Activated naive CD8-positive, alpha-beta T cell treated with anti-CD3 and anti-CD28 coated beads, Interleukin-2, amount 10 ng/mL, durations not matched to agents 7 days and 5 days (primary cell): ENCODE data around the gene RPUSD1. TPM values are rescaled to one million over a fixed set of nuclear protein-coding genes. Genes with fewer than 3 reads are reported as not detected.
"Not testable (repeated sequence)": the region's sequence is repeated elsewhere in the genome, so short reads cannot be mapped to it uniquely, and the experiment has no call there.

Experiments used
- ATAC-seq: fragments of 150-1000 bp; cut with Tn5 transposase; one replicate; pipeline ENCODE4 v1.10.0; 2021; ENCODE audit warnings: low read depth, moderate library complexity
- POLR2A ChIA-PET: fragments of 350-600 bp; sonication (Branson Sonifier 250); formaldehyde crosslinking; loops from one replicate; lab custom pipeline; 2021; ENCODE audit warnings: antibody characterized with exemption; lab: Charles Lee
- DNase-seq: peaks from one replicate; pipeline ENCODE4 v3.0.0; 2021
- H3K27ac Mint-ChIP-seq: one replicate; pipeline ENCODE4 v1.8.0; 2022; ENCODE audit warnings: mild to moderate bottlenecking, mixed read lengths
- H3K27me3 Mint-ChIP-seq: one replicate; pipeline ENCODE4 v1.8.0; 2022; ENCODE audit warnings: mild to moderate bottlenecking, moderate library complexity, mixed read lengths
- H3K36me3 Mint-ChIP-seq: one replicate; pipeline ENCODE4 v1.8.0; 2021; ENCODE audit warnings: mild to moderate bottlenecking, mixed read lengths
- H3K4me1 Mint-ChIP-seq: one replicate; pipeline ENCODE4 v1.8.0; 2021; ENCODE audit warnings: mixed read lengths
- H3K4me3 Mint-ChIP-seq: one replicate; pipeline ENCODE4 v1.8.0; 2022; ENCODE audit warnings: mild to moderate bottlenecking, moderate library complexity, mixed read lengths
- H3K9me3 Mint-ChIP-seq: one replicate; pipeline ENCODE4 v1.8.0; 2021; ENCODE audit warnings: mixed read lengths
- total RNA-seq, 2 experiments: library from RNA; stranded (reverse); gene quantifications; one replicate each; pipeline ENCODE4 v1.2.3, GENCODE V29; 2021

RPUSD1 gene
- total RNA-seq, 2 experiments from 2014 or later: 25.1 to 26.6 TPM

DNA sequence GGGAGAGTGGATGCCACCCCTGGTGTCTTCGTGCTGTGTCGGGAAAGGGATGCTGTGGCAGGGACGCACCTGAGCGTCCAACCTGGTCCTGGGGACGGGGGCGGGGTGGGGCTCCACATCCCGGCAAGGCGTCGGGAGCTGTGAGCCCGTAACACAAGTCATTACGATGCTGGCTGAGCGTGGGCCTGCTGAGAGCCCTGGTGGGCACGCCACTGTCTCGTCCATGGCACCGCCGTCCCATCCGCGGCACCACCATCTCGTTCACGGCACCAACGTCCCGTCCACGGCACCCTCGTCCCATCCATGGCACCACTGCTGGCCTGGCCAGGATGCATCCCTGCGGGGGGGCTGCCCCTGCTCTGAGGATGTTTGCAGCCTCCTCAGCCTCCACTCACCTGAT is 36.4 kb upstream of the RPUSD1 start:
- POLR2A ChIA-PET: no interaction called here
- Mint-ChIP-seq H3K27me3 (peaks cover 10% of the 10 kb centered on the region), H3K9me3 (no peaks in the 10 kb centered on the region), H3K4me3 (no peak overlapping the region), H3K4me1 (peaks cover 4% of the 10 kb centered on the region), H3K27ac (no peak overlapping the region), H3K36me3 (no peaks in the 10 kb centered on the region)
- ATAC-seq: no peak
- no peak for DNase-seq

DNA sequence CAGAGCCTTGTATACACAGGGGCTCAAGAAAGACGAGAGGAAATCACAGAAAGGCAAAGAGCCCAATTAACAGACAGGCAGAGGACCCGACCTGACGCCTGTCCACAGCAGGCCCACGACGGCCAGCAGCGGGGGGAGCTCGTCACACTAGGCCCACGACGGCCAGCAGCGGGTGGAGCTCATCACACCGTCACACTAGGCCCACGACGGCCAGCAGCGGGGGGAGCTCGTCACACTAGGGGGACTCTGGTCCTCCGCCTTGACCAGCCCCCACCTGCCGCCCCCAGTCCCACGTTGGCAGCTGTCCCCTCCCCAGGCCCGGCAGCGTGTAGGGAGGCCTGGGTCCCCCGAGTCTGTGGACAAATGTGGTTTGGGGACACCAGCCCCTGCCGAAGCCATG is 36.0 kb upstream of the RPUSD1 start:
- H3K27ac Mint-ChIP-seq: no peak overlapping the region
- DNase-seq: no peak
- no peak overlapping the region for H3K4me3 Mint-ChIP-seq
- no peaks in the 10 kb centered on the region for H3K9me3 Mint-ChIP-seq
- H3K4me1 Mint-ChIP-seq: peaks cover 8% of the 10 kb centered on the region
- no peaks in the 10 kb centered on the region for H3K36me3 Mint-ChIP-seq
- POLR2A ChIA-PET: no interaction called here
- peaks cover 10% of the 10 kb centered on the region for H3K27me3 Mint-ChIP-seq
- ATAC-seq: no peak

DNA sequence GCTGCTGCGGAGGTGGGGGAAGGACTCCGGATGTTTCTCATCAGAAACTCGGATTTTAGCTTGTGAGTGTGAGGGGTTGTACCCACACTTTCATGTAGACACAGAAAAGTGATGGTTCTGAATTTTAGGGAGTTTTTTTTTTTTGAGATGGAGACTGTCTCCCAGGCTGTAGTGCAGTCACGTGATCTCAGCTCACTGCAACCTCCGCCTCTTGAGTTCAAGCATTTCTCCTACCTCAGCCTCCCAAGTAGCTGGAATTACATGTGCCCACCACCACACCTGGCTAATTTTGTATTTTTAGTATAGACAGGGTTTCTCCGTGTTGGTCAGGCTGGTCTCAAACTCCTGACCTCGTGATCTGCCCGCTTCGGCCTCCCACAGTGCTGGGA is 34.7 kb upstream of the RPUSD1 start:
- Mint-ChIP-seq H3K4me3 (no peak overlapping the region), H3K36me3 (no peaks in the 10 kb centered on the region), H3K27ac (no peak overlapping the region), H3K27me3 (peaks cover 10% of the 10 kb centered on the region), H3K4me1 (peaks cover 9% of the 10 kb centered on the region), H3K9me3 (no peaks in the 10 kb centered on the region)
- ATAC-seq: no peak
- DNase-seq: no peak
- POLR2A ChIA-PET: no interaction called here

DNA sequence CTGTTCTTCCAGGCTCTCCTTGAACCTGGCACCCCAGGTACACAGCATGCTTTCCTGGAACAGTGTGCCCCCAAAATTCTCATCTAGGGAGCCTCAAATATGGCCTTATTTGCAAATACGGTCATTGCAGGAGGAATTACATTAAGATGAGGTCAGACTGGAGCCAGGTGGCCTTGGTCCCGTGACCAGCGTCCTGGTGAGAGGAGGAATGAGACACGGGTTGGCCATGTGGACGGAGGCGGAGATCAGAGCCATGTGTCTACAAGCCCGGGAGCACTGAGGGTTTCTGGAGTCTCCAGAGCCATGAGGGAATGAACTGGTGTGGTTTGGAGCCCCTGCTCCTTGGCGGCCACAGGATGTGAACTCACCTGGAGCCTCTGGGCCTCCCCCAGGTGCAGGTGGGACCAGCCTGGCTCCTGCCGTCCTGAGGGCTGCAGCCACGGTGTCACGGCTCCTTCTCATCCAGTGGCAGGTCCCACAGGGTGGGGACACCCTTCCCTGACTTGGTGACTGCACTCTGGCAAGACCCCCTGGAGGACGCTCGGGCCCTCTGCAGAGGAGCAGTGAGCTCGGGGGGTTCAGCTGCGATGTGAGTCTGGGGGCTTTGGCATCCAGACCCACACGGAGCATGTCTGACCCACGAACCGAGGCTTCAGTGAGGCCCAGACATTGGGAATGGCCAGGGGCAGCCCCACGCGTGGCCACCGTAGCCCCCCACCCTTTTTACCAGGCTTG is 34.2 kb upstream of the RPUSD1 start:
- no peak overlapping the region for H3K27ac Mint-ChIP-seq
- DNase-seq (no peak), ATAC-seq (no peak)
- POLR2A ChIA-PET: no interaction called here
- peaks cover 9% of the 10 kb centered on the region for H3K4me1 Mint-ChIP-seq
- H3K36me3 Mint-ChIP-seq: no peaks in the 10 kb centered on the region
- no peaks in the 10 kb centered on the region for H3K9me3 Mint-ChIP-seq
- no peak overlapping the region for H3K4me3 Mint-ChIP-seq
- peaks cover 10% of the 10 kb centered on the region for H3K27me3 Mint-ChIP-seq

DNA sequence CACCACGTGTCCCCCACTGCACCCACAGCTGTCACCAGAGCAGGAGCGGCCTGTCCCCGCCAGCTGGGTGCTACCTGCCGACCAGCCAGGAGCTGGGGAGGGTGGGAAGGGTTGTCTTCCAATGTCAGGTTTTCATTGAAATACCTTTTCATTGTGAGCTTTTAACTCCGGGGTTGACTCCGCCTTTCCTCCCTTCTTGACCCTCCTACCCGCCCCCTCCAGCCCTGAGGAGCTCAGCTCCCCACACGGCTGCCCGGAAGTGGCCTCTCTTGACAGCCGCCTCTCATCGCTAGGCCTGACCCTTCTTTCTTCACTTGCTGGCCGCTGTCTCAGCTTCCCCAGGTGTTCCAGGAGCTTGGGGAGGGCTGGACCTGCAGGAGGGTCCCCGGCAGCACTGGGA is 33.6 kb upstream of the RPUSD1 start:
- Mint-ChIP-seq H3K4me3 (no peak overlapping the region), H3K9me3 (no peaks in the 10 kb centered on the region), H3K4me1 (peaks cover 9% of the 10 kb centered on the region), H3K27me3 (peaks cover 10% of the 10 kb centered on the region), H3K36me3 (no peaks in the 10 kb centered on the region), H3K27ac (no peak overlapping the region)
- no peak for DNase-seq
- POLR2A ChIA-PET: no interaction called here
- ATAC-seq: no peak

DNA sequence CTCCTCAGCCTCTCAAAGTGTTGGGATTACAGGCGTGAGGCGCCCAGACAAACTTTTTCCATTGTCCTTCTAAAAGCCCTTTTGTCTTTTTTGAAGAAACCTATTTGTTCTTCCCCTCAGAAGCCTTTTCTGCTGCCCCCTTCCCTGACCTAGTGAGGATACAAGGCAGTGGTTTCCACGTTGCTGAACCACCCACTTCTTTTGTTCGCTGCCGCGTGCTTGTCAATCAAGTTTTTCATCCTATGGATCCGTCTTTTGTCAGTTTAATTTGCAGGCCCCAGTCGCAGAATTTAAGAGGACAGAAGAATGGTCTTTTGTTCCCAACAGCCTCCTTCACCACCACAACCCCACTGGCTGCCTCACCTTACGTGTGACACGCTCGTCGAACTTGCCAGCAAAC is 32.6 kb upstream of the RPUSD1 start:
- H3K27ac Mint-ChIP-seq: no peak overlapping the region
- DNase-seq: no peak
- ATAC-seq: no peak
- POLR2A ChIA-PET: no interaction called here
- H3K9me3 Mint-ChIP-seq: no peaks in the 10 kb centered on the region
- no peak overlapping the region for H3K4me3 Mint-ChIP-seq
- no peaks in the 10 kb centered on the region for H3K36me3 Mint-ChIP-seq
- peaks cover 9% of the 10 kb centered on the region for H3K4me1 Mint-ChIP-seq
- H3K27me3 Mint-ChIP-seq: peaks cover 10% of the 10 kb centered on the region

DNA sequence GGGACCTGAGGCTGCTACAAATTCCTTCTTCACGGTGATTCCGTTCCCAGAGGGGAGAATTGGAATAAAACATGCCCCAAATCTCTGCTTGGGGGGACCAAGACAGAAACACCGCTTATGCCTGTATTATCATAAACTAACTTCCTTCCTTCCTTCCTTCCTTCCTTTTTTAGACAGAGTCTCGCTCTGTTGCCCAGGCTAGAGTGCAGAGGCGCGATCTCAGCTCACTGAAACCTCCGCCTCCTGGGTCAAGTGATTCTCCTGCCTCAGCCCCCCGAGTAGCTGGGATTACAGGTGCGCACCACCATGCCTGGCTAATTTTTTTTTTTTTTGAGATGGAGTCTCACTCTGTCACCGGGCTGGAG is 31.8 kb upstream of the RPUSD1 start:
- Mint-ChIP-seq H3K27me3 (peaks cover 10% of the 10 kb centered on the region), H3K4me3 (peak overlapping the region; percentile 72), H3K27ac (peak overlapping the region; percentile 85)
- ATAC-seq, H3K36me3 Mint-ChIP-seq, H3K9me3 Mint-ChIP-seq, H3K4me1 Mint-ChIP-seq, DNase-seq: not testable (repeated sequence)
- POLR2A ChIA-PET: interaction anchor here (0.5 kb wide), 1 partner anchor 482 kb away, joined by 3 read pairs; no protein-coding TSS in a partner anchor

DNA sequence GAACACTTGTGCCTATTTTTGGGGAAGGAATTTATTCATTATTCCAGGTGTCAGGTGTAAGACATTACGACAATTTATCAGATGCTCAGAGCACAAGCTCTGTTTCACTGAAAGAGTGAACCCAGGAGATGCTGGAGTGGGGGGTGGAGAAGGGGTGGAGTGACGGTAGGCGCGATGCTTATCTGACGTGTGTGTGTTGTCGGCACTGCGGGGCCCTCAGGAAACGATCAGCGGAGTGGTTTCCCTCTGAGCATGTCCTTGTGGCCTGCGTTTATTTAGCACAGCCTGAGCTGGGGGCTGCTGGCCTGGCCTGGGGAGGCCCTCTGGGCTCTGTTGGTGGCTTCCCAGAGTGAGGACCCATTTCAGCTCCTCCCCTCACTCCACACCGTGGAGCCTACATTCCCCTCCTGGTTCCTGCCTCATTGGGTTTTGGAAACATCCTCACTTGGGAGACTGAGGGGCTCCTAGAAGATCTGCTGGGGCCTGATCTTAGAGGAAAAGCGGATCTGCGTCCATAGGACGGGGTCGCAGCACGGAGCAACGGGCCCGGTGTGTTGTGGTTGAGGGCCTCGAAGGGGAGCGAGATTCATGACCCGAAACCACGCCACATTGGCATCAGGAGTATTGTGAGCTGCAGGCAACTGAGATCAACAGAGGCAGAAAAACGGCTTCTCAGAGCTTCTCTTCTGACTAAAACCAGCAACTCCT is 31.3 kb upstream of the RPUSD1 start:
- Mint-ChIP-seq H3K27ac (peak overlapping the region; percentile 85), H3K4me3 (peak overlapping the region; percentile 72)

DNA sequence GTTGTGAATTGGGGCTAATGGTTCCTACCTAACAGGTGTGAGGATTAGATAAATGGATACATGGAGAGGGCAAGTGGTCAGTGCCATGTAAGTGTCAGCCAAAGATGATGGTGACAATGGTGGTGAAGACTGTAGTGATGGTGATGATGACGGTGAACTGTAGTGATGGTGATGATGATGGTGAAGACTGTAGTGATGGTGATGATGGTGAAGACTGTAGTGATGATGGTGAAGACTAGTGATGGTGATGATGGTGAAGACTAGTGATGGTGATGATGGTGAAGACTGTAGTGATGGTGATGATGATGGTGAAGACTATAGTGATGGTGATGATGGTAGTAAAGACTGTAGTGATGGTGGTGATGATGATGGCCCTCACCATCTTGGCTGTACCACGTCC is 30.4 kb upstream of the RPUSD1 start:
- Mint-ChIP-seq H3K4me1 (peaks cover 9% of the 10 kb centered on the region), H3K4me3 (no peak overlapping the region), H3K27me3 (peaks cover 21% of the 10 kb centered on the region), H3K9me3 (no peaks in the 10 kb centered on the region), H3K27ac (no peak overlapping the region), H3K36me3 (no peaks in the 10 kb centered on the region)
- no peak for ATAC-seq
- no peak for DNase-seq
- POLR2A ChIA-PET: no interaction called here

More for the DNA sequence above, 31.3 kb upstream of the RPUSD1 start:
- POLR2A ChIA-PET: interaction anchor here (0.5 kb wide), 1 partner anchor 483 kb away, joined by 3 read pairs; no protein-coding TSS in a partner anchor
- Mint-ChIP-seq H3K36me3 (no peaks in the 10 kb centered on the region), H3K27me3 (peaks cover 14% of the 10 kb centered on the region), H3K9me3 (no peaks in the 10 kb centered on the region), H3K4me1 (peaks cover 9% of the 10 kb centered on the region)
- peak; percentile 50 for DNase-seq
- ATAC-seq: peak; percentile 92

DNA sequence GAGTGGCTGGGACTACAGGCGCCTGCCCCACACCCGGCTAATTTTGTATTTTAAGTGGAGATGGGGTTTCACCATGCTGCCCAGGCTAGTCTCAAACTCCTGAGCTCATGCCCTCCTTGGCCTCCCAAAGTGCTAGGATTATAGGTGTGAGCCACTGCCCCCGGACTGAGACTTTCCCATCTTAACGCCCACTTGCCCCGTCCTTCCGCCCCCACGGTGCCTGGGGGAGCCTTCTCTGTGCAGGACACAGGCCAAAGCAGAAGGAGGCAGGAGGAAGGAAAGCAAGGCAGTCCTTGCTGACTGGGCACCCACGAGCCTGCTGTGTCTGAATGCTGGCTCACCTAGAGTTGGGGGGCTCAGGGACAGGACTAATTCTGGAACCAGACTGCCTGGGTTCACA is 30.0 kb upstream of the RPUSD1 start:
- no peak overlapping the region for H3K27ac Mint-ChIP-seq
- H3K4me1 Mint-ChIP-seq: peaks cover 9% of the 10 kb centered on the region
- H3K36me3 Mint-ChIP-seq: no peaks in the 10 kb centered on the region
- peaks cover 21% of the 10 kb centered on the region for H3K27me3 Mint-ChIP-seq
- no peak for ATAC-seq
- POLR2A ChIA-PET: no interaction called here
- no peak overlapping the region for H3K4me3 Mint-ChIP-seq
- DNase-seq: no peak
- no peaks in the 10 kb centered on the region for H3K9me3 Mint-ChIP-seq

DNA sequence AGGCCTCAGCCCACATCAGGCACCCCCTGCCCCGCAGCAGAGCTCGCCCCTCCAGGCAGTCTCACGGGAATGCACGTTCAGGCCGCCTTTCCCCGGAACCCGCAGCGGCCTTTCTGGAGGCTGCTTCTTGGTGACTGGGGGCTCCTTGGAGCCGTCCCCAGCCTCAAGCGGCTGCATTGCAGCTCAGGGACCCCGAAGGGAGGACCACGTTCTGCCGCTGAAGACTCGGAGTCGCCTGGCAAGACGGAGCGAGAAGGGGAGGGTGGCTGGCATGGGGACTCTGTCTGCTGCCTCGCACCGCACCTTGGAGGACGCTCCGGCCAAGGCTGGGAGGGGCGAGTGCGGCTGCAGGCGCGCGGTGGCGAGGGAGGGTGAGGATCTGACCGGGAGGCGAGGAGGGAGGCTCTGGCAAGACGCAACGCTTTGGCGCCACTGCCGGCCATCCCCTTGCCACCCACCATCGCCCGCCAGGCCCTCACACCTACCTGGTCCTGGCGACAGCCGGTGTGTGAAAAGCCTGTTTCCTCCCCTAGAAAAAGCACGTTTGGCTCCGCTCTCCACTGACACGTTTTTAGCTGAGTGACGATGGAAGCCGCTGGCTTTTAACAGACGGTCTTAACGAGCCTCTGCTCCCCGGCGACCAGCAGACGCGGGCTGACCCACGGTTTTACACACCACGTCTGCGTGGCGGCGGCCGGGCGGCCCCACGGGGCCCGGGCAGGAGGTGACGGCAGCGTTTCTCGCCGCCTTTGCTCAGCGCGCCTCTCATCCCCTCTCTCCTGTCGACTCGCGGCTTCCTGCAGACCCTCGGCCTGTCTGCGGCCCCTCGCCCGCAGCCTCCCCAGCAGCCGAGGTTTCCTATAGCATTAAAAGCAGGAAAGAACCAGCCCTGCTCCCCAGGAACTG is 29.1 kb upstream of the RPUSD1 start:
- H3K27me3 Mint-ChIP-seq: peaks cover 28% of the 10 kb centered on the region
- ATAC-seq: no peak
- no peak overlapping the region for H3K27ac Mint-ChIP-seq
- no peaks in the 10 kb centered on the region for H3K36me3 Mint-ChIP-seq
- no peaks in the 10 kb centered on the region for H3K9me3 Mint-ChIP-seq
- H3K4me1 Mint-ChIP-seq: peaks cover 9% of the 10 kb centered on the region
- POLR2A ChIA-PET: no interaction called here
- H3K4me3 Mint-ChIP-seq: no peak overlapping the region
- no peak for DNase-seq

DNA sequence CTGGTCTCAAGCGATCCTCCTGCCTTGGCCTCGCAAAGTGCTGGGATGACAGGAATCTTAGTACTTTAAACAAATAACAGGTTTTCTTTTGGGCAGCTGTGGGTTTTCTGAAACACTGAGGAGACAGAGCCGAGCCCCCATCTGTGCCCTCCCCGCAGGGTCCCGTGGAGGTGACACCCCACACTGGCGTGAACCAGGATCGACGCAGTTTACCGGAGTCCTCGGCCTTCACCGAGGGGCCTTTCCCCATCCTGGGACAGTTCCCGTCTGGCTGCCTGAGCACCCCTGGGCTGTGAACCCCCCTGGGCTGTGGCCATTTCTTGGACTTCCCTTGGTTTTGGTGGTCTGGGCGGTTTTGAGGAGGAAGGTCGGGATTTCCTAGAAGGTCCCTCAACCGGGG is 27.7 kb upstream of the RPUSD1 start:
- POLR2A ChIA-PET: no interaction called here
- no peaks in the 10 kb centered on the region for H3K36me3 Mint-ChIP-seq
- DNase-seq: no peak
- no peak overlapping the region for H3K27ac Mint-ChIP-seq
- H3K4me1 Mint-ChIP-seq: peaks cover 9% of the 10 kb centered on the region
- no peak overlapping the region for H3K4me3 Mint-ChIP-seq
- peaks cover 28% of the 10 kb centered on the region for H3K27me3 Mint-ChIP-seq
- H3K9me3 Mint-ChIP-seq: no peaks in the 10 kb centered on the region
- ATAC-seq: no peak

DNA sequence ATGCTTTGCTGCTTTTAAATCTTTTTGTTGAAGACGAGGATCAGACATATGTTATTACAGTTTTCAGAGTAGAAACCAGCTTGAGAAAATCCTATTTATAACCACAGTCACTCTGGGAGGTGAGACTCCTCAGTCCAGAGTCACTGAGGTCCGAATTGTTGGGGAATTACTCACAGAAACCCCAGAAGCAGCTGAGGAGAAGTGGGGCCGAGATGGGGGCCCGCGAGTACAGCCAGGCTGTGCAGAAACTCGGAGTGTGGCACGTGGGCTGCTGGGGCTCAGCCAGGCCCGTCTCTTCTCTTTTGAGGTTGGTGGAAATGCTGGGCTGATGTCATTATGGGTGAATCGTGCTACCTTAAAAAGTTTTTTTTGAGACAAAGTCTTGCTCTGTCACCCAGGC is 26.8 kb upstream of the RPUSD1 start:
- H3K36me3 Mint-ChIP-seq: no peaks in the 10 kb centered on the region
- ATAC-seq: no peak
- H3K9me3 Mint-ChIP-seq: no peaks in the 10 kb centered on the region
- peaks cover 8% of the 10 kb centered on the region for H3K4me1 Mint-ChIP-seq
- DNase-seq: no peak
- no peak overlapping the region for H3K27ac Mint-ChIP-seq
- peaks cover 24% of the 10 kb centered on the region for H3K27me3 Mint-ChIP-seq
- H3K4me3 Mint-ChIP-seq: no peak overlapping the region
- POLR2A ChIA-PET: no interaction called here
